Lung (tissue), 12 donors: Measurements from ENCODE around the gene GNRHR. TPM values are rescaled to one million over a fixed set of nuclear protein-coding genes. Genes with fewer than 3 reads are reported as not detected.

ENCODE experiments used
- ATAC-seq: fragments of 200-7000 bp; cut with Tn5 transposase; one replicate; pipeline ENCODE4 v1.9.1; 2020; ENCODE audit warnings: moderate number of reproducible peaks; ENCODE audit not compliant: insufficient read depth, low FRiP score
- DNase-seq, 3 donors: peaks; one replicate each; pipeline ENCODE4 v3.0.0-alpha.2; 2013 to 2017
- H3K27ac ChIP-seq, 2 donors: one replicate each; pipeline ENCODE4 v1.5.1; 2013; ENCODE audit warnings: mild to moderate bottlenecking in 2 of 2, moderate library complexity in 2 of 2, control low read depth in 1 of 2, inconsistent platforms in 1 of 2, low read depth in 1 of 2, low read length in 1 of 2
- H3K27me3 ChIP-seq, 3 donors: one replicate each; pipeline ENCODE4 v1.5.1; 2013; ENCODE audit warnings: low read length in 2 of 3; ENCODE audit not compliant: control insufficient read depth in 3 of 3, insufficient read depth in 3 of 3
- H3K36me3 ChIP-seq, 4 donors: one replicate each; pipeline ENCODE4 v1.5.1; 2013; ENCODE audit warnings: low read length in 4 of 4, mild to moderate bottlenecking in 1 of 4, moderate library complexity in 1 of 4; ENCODE audit not compliant: control insufficient read depth in 4 of 4, insufficient read depth in 4 of 4
- H3K4me1 ChIP-seq, 5 donors: one replicate each; pipeline ENCODE4 v1.5.1; 2013; ENCODE audit warnings: low read length in 5 of 5, mild to moderate bottlenecking in 2 of 5, moderate library complexity in 1 of 5; ENCODE audit not compliant: control insufficient read depth in 5 of 5, insufficient read depth in 5 of 5
- H3K4me3 ChIP-seq: one replicate; pipeline ENCODE4 v1.5.1; 2013; ENCODE audit warnings: mild to moderate bottlenecking, control low read depth, moderate library complexity
- H3K9ac ChIP-seq, 2 donors: one replicate each; pipeline ENCODE4 v1.5.1; 2013; ENCODE audit warnings: low read length in 2 of 2, control low read depth in 1 of 2; ENCODE audit not compliant: insufficient read depth in 1 of 2
- H3K9me3 ChIP-seq, 4 donors: one replicate each; pipeline ENCODE4 v1.5.1; 2013; ENCODE audit warnings: low read length in 3 of 4, mild to moderate bottlenecking in 1 of 4, moderate library complexity in 1 of 4; ENCODE audit not compliant: control insufficient read depth in 4 of 4, insufficient read depth in 3 of 4
- WGBS, 2 donors: extraction: QIAGEN DNeasy Blood & Tissue Kit; methylation state at CpG; one replicate each; pipeline ENCODE4 v1.1.7; 2013; 5-methylcytosine and 5-hydroxymethylcytosine counted together
- polyA plus RNA-seq, 2 donors: library from polyadenylated mRNA; stranded (reverse); fragments of 200-250 nt; gene quantifications; one replicate each; pipeline ENCODE4 v1.2.1, GENCODE V29; 2013
- total RNA-seq, 2 donors: library from RNA; depleted of rRNA in 1 of 2; stranded (reverse); fragments of >200 nt in 1 of 2; gene quantifications; one replicate each; pipeline ENCODE4 v1.2.1, GENCODE V29; 2014 to 2021
- TF ChIP-seq, protein P1 (sequence below): IDR thresholded peaks from 2 replicates; pipeline ENCODE4 v1.5.1; 2012; ENCODE audit warnings: mild to moderate bottlenecking; ENCODE audit errors: control extremely low read depth, extremely low read depth
- donor health status: control.
- donor health status: control.
- donor health status: Bipolar disorder and iron deficiency.
- donor health status: healthy.
- donor health status: DM: yes; HTN: yes; CAD: no.

GNRHR gene
- total and polyA plus RNA-seq, 4 donors, result not detected

DNA sequence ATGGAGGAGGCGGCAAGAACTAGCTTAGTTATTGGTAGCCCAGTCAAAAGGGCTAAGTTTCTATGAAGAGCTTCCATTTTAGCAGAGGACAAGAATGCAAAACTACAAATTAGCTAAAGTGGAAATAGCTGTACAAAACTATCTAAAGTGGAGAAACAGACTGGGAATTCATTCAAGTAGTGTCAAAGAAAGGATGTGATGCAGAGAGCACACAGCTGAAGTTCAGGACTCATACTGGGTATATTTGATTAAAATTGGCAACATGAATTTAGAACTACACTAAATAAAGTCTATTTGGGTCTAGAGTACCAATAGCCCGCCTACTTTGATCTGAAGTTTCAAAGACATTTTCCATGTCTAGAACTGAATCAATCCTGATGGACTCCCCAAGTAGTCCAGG, 33.1 kb upstream of the GNRHR start:
- TF ChIP-seq, protein P1, sequence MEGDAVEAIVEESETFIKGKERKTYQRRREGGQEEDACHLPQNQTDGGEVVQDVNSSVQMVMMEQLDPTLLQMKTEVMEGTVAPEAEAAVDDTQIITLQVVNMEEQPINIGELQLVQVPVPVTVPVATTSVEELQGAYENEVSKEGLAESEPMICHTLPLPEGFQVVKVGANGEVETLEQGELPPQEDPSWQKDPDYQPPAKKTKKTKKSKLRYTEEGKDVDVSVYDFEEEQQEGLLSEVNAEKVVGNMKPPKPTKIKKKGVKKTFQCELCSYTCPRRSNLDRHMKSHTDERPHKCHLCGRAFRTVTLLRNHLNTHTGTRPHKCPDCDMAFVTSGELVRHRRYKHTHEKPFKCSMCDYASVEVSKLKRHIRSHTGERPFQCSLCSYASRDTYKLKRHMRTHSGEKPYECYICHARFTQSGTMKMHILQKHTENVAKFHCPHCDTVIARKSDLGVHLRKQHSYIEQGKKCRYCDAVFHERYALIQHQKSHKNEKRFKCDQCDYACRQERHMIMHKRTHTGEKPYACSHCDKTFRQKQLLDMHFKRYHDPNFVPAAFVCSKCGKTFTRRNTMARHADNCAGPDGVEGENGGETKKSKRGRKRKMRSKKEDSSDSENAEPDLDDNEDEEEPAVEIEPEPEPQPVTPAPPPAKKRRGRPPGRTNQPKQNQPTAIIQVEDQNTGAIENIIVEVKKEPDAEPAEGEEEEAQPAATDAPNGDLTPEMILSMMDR, result no peak
- no peak overlapping the region for H3K4me3 ChIP-seq
- H3K27me3 ChIP-seq, result no peaks in the 10 kb centered on the region
- no peaks in the 10 kb centered on the region for H3K36me3 ChIP-seq
- no peak overlapping the region for H3K9ac ChIP-seq
- no peaks in the 10 kb centered on the region for H3K9me3 ChIP-seq
- DNase-seq (peak; percentile 16 to 87 (median 66)), ATAC-seq (no peak)
- H3K27ac ChIP-seq, result no peak overlapping the region
- H3K4me1 ChIP-seq, result peaks cover 0 to 4% (median 0%) of the 10 kb centered on the region in 5 donors
- WGBS, 2 donors, result 91 to 96% methylated on average over 2 of the region's 2 CpGs

DNA sequence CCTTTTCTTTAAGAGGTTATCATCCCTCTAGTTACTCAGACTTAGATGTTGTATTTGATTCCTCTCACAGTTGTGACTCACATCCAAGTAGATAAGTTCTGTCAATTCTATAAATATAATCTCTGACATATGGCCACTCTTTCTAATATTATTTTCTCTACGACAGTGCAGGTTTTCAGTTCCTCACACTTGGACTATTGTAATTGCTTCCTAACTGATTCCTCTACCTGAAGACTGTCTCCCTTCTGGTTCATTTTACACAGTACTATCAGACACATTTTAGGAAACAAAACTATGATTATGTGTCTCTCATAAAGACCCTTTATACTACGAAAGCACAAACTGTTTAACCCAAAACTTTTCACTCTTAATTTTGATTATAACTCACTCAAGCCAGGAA, 31.3 kb upstream of the GNRHR start:
- Histone ChIP-seq H3K27me3 (no peaks in the 10 kb centered on the region), H3K4me1 (peaks cover 0 to 4% (median 0%) of the 10 kb centered on the region in 5 donors), H3K27ac (no peak overlapping the region), H3K36me3 (no peaks in the 10 kb centered on the region), H3K9ac (no peak overlapping the region), H3K9me3 (no peaks in the 10 kb centered on the region), H3K4me3 (no peak overlapping the region)
- 77 to 85% methylated on average over 2 of the region's 2 CpGs for WGBS, 2 donors
- ATAC-seq (no peak), DNase-seq (no peak)
- TF ChIP-seq, protein P1, result no peak

DNA sequence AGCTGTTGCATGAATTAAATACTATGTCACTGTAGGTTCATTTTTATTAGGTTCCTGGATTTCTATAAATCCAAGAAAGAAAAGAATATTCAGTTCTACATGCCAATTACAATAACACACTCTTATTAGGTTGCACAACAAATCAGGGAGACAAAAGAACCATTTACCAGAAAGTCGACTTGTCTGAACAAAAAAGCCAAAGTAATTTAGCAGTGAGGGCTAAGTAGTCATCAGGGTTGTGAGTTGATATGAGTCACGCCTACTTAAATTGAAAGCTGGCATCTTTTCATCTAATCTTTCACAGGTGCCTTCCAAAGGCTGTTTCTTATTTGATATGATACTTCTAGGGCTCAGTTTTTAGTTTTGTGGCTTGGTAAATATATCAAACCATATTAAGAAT, 25.4 kb upstream of the GNRHR start:
- TF ChIP-seq, protein P1, result no peak
- 74 to 91% methylated on average over 2 of the region's 2 CpGs for WGBS, 2 donors
- Histone ChIP-seq H3K4me3 (no peak overlapping the region), H3K36me3 (peaks cover 0 to 1% (median 0%) of the 10 kb centered on the region in 4 donors), H3K9me3 (no peaks in the 10 kb centered on the region), H3K27me3 (no peaks in the 10 kb centered on the region), H3K9ac (no peak overlapping the region), H3K27ac (no peak overlapping the region), H3K4me1 (peaks cover 0 to 13% (median 0%) of the 10 kb centered on the region in 5 donors)
- no peak for ATAC-seq
- DNase-seq, result no peak

DNA sequence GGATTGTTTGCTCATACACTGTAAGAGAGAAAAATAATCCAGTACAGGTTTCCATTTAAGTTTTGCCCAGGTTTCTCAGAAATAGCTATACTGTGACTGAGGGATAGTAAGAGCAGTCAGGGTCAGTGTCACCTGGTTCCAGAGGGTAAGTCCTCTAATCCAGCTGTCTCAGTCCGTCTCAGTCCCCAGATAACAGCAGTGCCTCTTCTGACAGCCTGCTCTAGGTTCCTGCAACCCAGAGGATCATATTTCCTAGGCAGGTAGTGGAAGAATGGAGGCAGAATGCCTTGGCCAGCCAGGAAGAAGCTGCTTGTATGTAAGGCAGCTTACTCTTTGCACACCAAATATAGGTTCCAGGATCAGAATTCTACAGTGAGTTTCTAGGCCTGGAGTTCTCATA, 22.6 kb upstream of the GNRHR start:
- Histone ChIP-seq H3K9ac (no peak overlapping the region), H3K36me3 (peaks cover 0 to 1% (median 0%) of the 10 kb centered on the region in 4 donors), H3K9me3 (no peaks in the 10 kb centered on the region), H3K4me3 (no peak overlapping the region), H3K27ac (no peak overlapping the region), H3K4me1 (peaks cover 0 to 9% (median 0%) of the 10 kb centered on the region in 5 donors), H3K27me3 (no peaks in the 10 kb centered on the region)
- ATAC-seq, result no peak
- 63 to 69% methylated on average over 1 of the region's 1 CpG for WGBS, 2 donors
- no peak for DNase-seq
- TF ChIP-seq, protein P1, result no peak
